Naive thymus-derived CD8-positive, alpha-beta T cell (primary cell): Measurements from ENCODE around the gene ADORA2A. TPM values are rescaled to one million over a fixed set of nuclear protein-coding genes. Genes with fewer than 3 reads are reported as not detected.

Experiments
- ATAC-seq, 2 donors: fragments of 150-1000 bp; cut with Tn5 transposase in 1 of 2; sonication (Bioruptor Pico), chemical (Tn5 transposase) in 1 of 2; 1 replicate in 1 of 2; 2 replicates in 1 of 2; pipeline ENCODE4 v1.10.0; 2021; ENCODE audit warnings: mild to moderate bottlenecking in 2 of 2, moderate library complexity in 2 of 2
- POLR2A ChIA-PET: fragments of 350-600 bp; sonication (Branson Sonifier 250); formaldehyde crosslinking; loops from one replicate; lab custom pipeline; 2021; ENCODE audit warnings: antibody characterized with exemption; lab: Charles Lee
- DNase-seq, 10 donors: peaks; one replicate each; pipeline versions ENCODE4 v3.0.0 to v3.0.0-alpha.2; 2020 to 2022
- H3K27ac Mint-ChIP-seq, 10 donors: one replicate each; pipeline ENCODE4 v1.8.0; 2020 to 2022; ENCODE audit warnings: mild to moderate bottlenecking in 10 of 10, mixed read lengths in 10 of 10, moderate library complexity in 4 of 10, inconsistent platforms in 1 of 10
- H3K27me3 Mint-ChIP-seq, 5 donors: one replicate each; pipeline ENCODE4 v1.8.0; 2021 to 2022; ENCODE audit warnings: mixed read lengths in 5 of 5
- H3K36me3 Mint-ChIP-seq, 3 donors: one replicate each; pipeline ENCODE4 v1.8.0; 2020 to 2022; ENCODE audit warnings: mixed read lengths in 3 of 3, mild to moderate bottlenecking in 2 of 3, inconsistent platforms in 1 of 3
- H3K4me1 Mint-ChIP-seq, 4 donors: one replicate each; pipeline ENCODE4 v1.8.0; 2021 to 2022; ENCODE audit warnings: mixed read lengths in 4 of 4
- H3K4me3 Mint-ChIP-seq, 10 donors: one replicate each; pipeline ENCODE4 v1.8.0; 2020 to 2022; ENCODE audit warnings: mild to moderate bottlenecking in 10 of 10, mixed read lengths in 10 of 10, moderate library complexity in 6 of 10, inconsistent platforms in 1 of 10
- H3K9me3 Mint-ChIP-seq, 9 donors: one replicate each; pipeline ENCODE4 v1.8.0; 2020 to 2022; ENCODE audit warnings: mixed read lengths in 9 of 9, mild to moderate bottlenecking in 3 of 9, inconsistent platforms in 1 of 9, moderate library complexity in 1 of 9
- polyA plus RNA-seq, 3 donors: library from polyadenylated mRNA; unstranded; fragments of 300-500 nt; fragmentation: Illumina TruSeq; gene quantifications; one replicate each; pipeline ENCODE4 v1.2.3, GENCODE V29; 2021
- total RNA-seq, 8 experiments: library from RNA in 2 of 8; stranded (reverse) in 2 of 8; gene quantifications; one replicate each; pipeline ENCODE4 v1.2.3 and lab custom pipeline; 2021 to 2026

Gene ADORA2A
- total and polyA plus RNA-seq, 5 experiments from 2014 or later: 29.2 to 105 (median 58.7) TPM

DNA sequence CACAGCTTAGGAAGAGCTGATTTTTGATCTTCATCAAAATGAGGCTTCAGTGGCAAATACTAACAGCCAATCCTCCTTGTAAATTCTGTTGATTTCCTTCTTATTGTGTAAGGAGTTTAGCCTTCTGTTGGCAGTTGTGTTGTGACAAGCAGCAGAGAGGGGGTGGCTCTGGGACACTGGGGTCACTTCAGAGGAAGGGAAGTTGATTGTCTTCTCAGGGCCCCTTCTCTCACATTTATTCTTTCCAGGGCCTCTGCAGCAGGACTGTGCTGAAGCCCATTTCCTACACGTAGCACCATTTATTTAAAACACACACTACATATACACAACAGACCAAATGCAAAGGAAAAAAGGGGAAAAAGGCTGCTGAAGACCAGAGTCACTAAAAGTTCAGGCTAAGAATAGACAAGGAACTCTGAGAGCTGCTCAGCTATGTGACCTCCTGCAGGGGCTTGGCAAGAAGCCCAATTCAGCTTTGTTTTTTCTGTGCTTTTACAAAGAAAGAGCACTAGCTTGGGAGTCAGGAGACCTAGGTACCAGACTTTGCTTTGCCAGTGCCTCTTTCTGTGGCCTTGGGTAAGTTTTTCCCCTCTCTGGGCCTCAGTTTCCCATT is 39.4 kb downstream of the ADORA2A start:
- Mint-ChIP-seq H3K9me3 (peaks cover 0 to 2% (median 0%) of the 10 kb centered on the region in 9 donors), H3K4me1 (peaks cover 3 to 26% (median 10%) of the 10 kb centered on the region in 4 donors), H3K27me3 (no peaks in the 10 kb centered on the region), H3K4me3 (no peak overlapping the region), H3K36me3 (peaks cover 0 to 2% (median 0%) of the 10 kb centered on the region in 3 donors), H3K27ac (peak overlapping the region in 2 of 10 donors; percentile 19 to 27)
- DNase-seq (peak in 2 of 10 donors; percentile 13 to 21), ATAC-seq (no peak)
- POLR2A ChIA-PET: interaction anchor here (0.7 to 1.2 kb wide), 2 partner anchors 39 to 951 kb away, joined by 3 to 4 read pairs; no protein-coding TSS in a partner anchor

DNA sequence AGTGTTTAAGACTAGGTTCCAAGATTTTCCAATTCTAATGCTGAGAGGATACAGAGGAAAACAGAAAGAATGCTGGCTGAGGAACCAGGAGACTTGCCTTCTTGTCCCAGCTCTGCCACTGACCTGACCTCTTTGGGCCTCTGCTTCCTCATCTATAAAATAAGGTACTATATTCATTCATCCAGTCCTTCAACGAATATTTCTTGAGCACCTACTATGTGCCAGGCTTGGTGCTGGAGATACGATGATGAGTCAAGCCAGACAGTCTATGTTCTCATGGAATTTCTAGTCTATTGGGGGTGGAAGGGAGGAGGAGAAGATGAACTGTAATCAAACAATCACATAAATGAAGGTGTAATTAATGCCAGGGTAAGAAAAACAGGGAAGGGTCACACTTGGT is 39.9 kb downstream of the ADORA2A start:
- DNase-seq (no peak), ATAC-seq (no peak)
- Mint-ChIP-seq H3K27ac (no peak overlapping the region), H3K9me3 (peaks cover 0 to 2% (median 0%) of the 10 kb centered on the region in 9 donors), H3K27me3 (no peaks in the 10 kb centered on the region), H3K36me3 (no peaks in the 10 kb centered on the region), H3K4me3 (no peak overlapping the region), H3K4me1 (peaks cover 3 to 26% (median 10%) of the 10 kb centered on the region in 4 donors)
- POLR2A ChIA-PET: interaction anchor here (1.2 kb wide), 1 partner anchor 39 kb away, joined by 3 read pairs; no protein-coding TSS in a partner anchor

DNA sequence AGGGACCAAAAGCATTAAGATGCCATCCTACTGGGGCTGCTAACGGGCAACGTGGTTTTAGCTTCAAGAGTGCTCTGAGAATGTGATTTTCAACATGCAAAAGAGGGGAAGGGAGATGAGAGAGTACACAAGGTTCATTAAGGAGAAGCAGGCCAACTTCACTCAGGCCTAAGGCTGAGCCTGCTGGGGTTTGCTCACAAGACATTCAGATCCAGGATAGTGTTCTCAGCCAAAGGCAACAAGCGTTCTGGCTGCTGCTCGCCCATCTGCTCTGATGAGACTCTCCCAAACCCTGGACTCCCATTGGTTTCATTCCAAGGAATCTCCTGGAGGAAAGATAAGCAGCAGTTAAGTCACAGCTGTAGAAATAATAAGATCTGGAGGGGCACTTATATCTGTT is 44.2 kb downstream of the ADORA2A start:
- no peak for DNase-seq
- Mint-ChIP-seq H3K27ac (no peak overlapping the region), H3K27me3 (no peaks in the 10 kb centered on the region), H3K9me3 (peaks cover 0 to 3% (median 0%) of the 10 kb centered on the region in 9 donors), H3K4me1 (peaks cover 0 to 22% (median 6%) of the 10 kb centered on the region in 4 donors), H3K36me3 (no peaks in the 10 kb centered on the region), H3K4me3 (no peak overlapping the region)
- no peak for ATAC-seq
- POLR2A ChIA-PET: no interaction called here

DNA sequence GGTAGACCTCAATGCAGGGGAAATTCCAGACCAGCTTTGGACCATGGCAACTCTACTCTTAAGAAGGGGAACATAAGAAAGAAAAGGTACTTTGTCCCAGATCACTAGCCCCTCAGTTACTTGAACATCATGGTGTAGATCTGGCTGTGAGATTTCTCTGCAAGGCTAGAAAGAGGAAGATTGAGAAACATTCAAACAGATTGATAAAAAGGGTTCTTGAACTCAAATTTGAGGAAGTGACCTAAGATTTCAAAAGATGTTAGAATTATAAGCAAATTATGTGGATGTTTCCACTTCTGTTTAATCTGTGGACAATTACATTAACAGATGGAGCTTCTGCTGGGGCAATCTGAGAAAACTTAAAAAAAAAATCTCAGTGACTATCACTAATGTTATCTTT is 45.9 kb downstream of the ADORA2A start:
- H3K27me3 Mint-ChIP-seq: no peaks in the 10 kb centered on the region
- ATAC-seq (no peak), DNase-seq (no peak)
- peaks cover 0 to 3% (median 0%) of the 10 kb centered on the region in 9 donors for H3K9me3 Mint-ChIP-seq
- H3K4me1 Mint-ChIP-seq: peaks cover 0 to 10% (median 0%) of the 10 kb centered on the region in 4 donors
- no peak overlapping the region for H3K27ac Mint-ChIP-seq
- H3K36me3 Mint-ChIP-seq: no peaks in the 10 kb centered on the region
- POLR2A ChIA-PET: no interaction called here
- H3K4me3 Mint-ChIP-seq: peak overlapping the region in 1 of 10 donors; percentile 24

DNA sequence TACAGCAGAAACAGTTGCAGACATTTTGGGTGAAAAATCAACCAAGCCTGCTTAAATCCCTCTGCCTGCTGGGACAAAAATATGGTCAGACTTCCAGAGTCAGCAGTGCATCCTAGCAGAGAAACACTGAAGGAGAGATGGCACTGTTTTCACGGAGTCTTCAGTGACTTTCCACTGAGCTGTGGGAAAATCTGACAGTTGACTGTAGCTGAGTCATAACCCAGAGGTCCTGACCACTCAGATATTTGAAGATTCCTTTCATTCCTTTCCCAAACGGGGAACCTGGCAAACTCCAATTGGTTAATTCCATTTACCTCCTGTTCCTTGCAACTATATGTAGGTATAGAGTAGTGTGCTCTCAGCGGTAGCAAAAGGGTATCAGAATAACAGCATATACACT is 46.8 kb downstream of the ADORA2A start:
- Mint-ChIP-seq H3K4me1 (peaks cover 0 to 10% (median 1%) of the 10 kb centered on the region in 4 donors), H3K9me3 (peaks cover 0 to 3% (median 0%) of the 10 kb centered on the region in 9 donors), H3K4me3 (no peak overlapping the region), H3K27me3 (no peaks in the 10 kb centered on the region), H3K27ac (no peak overlapping the region), H3K36me3 (no peaks in the 10 kb centered on the region)
- no peak for ATAC-seq
- POLR2A ChIA-PET: no interaction called here
- DNase-seq: no peak

DNA sequence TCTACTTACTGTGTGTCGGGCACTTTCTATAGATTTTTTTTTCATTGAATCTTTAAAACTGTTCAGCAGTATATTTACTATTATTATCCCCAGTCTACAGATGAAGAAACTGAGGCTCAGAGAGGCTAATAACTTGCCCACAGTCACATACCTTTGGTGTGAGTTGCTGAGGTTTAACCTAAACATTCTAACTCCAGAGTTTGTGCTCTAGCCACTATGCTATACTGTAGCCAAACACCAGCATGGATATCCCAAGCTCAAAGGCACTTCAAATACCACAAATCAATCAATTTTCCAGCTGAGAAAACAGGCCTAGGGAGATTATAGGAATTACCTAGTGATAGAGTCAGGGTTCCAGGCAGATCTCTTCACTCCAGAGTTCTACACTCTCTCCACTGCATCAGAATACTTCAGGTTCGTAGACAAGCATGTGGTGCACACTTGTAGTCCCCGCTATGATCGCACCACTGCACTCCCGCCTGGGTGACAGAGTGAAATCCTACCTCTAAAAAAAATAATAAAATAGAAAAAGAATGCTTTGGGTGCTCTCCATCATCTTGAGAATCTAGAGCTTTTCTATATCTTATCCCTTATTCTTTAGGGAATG is 47.4 kb downstream of the ADORA2A start:
- POLR2A ChIA-PET: interaction anchor here (0.6 kb wide), 1 partner anchor 168 kb away, joined by 5 read pairs; no protein-coding TSS in a partner anchor
- no peak for DNase-seq
- peaks cover 0 to 10% (median 1%) of the 10 kb centered on the region in 4 donors for H3K4me1 Mint-ChIP-seq
- no peaks in the 10 kb centered on the region for H3K36me3 Mint-ChIP-seq
- H3K27me3 Mint-ChIP-seq: no peaks in the 10 kb centered on the region
- H3K27ac Mint-ChIP-seq: no peak overlapping the region
- no peak overlapping the region for H3K4me3 Mint-ChIP-seq
- peaks cover 0 to 3% (median 0%) of the 10 kb centered on the region in 9 donors for H3K9me3 Mint-ChIP-seq
- no peak for ATAC-seq

DNA sequence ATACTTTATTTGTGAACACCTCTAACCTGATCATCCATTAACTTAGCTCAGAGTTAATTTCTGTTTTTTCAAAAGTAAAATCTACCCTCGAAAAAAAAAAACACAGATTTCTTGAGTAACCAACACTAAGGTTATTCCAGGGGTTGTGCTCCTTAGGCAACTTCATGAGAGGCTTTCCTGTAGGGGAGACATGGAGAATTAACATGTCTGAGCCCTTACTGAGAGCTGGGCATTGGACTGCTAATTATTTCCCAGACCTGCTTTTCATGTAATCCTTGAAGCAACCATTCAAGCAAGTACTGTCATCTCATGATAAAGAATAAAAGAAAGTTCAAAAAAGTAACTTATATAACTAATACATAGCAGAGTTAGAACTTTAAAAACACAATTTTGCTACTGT is 54.2 kb downstream of the ADORA2A start:
- no peak for DNase-seq
- Mint-ChIP-seq H3K9me3 (peaks cover 0 to 3% (median 0%) of the 10 kb centered on the region in 9 donors), H3K4me3 (no peak overlapping the region), H3K4me1 (peaks cover 4 to 8% (median 5%) of the 10 kb centered on the region in 4 donors), H3K27me3 (no peaks in the 10 kb centered on the region), H3K36me3 (no peaks in the 10 kb centered on the region), H3K27ac (no peak overlapping the region)
- ATAC-seq: no peak
- POLR2A ChIA-PET: interaction anchor here (2.6 kb wide), 1 partner anchor 55 kb away, joined by 11 read pairs; the partner anchor contains the start of gene ADORA2A

DNA sequence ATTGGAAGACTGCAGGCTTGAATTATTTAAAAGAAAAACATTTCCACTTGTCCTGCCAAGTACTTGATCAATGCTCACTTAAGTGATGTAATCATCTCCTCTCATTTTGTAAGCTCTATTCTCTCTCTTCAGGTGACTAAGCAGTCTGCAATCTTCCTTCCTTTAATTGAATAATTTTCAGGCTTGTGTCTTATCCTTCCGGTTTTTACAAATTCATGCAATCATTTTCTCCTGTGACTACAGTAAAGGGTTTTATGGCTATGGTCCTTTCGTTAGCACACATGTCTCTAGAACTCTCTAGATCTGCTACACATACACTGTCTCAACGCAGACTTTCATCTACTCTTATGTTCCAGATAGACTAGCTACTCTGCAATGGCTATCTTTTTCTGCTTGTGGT is 55.2 kb downstream of the ADORA2A start:
- H3K4me3 Mint-ChIP-seq: no peak overlapping the region
- no peaks in the 10 kb centered on the region for H3K27me3 Mint-ChIP-seq
- POLR2A ChIA-PET: no interaction called here
- H3K27ac Mint-ChIP-seq: no peak overlapping the region
- no peaks in the 10 kb centered on the region for H3K36me3 Mint-ChIP-seq
- H3K9me3 Mint-ChIP-seq: no peaks in the 10 kb centered on the region
- peaks cover 4 to 8% (median 5%) of the 10 kb centered on the region in 4 donors for H3K4me1 Mint-ChIP-seq
- no peak for ATAC-seq
- DNase-seq: no peak

DNA sequence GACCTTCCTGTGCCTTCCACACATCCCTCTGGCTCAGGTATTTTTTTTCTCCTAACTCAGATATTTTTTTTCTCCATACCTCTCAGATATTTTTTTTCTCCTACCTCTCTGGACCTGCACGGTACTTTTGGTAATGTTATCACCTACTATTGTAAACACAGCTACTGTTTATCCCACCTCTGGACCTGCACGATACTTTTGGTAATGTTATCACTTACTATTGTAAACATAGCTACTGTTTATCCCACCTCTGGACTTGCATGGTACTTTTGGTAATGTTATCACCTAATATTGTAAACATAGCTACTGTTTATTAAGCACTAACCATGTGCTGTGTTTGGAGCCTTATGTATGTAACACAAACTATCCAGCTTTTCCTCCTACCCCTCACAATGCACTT is 55.6 kb downstream of the ADORA2A start:
- no peaks in the 10 kb centered on the region for H3K27me3 Mint-ChIP-seq
- no peak overlapping the region for H3K27ac Mint-ChIP-seq
- DNase-seq: no peak
- no peaks in the 10 kb centered on the region for H3K9me3 Mint-ChIP-seq
- ATAC-seq: no peak
- H3K36me3 Mint-ChIP-seq: no peaks in the 10 kb centered on the region
- POLR2A ChIA-PET: no interaction called here
- H3K4me3 Mint-ChIP-seq: no peak overlapping the region
- peaks cover 4 to 8% (median 5%) of the 10 kb centered on the region in 4 donors for H3K4me1 Mint-ChIP-seq

DNA sequence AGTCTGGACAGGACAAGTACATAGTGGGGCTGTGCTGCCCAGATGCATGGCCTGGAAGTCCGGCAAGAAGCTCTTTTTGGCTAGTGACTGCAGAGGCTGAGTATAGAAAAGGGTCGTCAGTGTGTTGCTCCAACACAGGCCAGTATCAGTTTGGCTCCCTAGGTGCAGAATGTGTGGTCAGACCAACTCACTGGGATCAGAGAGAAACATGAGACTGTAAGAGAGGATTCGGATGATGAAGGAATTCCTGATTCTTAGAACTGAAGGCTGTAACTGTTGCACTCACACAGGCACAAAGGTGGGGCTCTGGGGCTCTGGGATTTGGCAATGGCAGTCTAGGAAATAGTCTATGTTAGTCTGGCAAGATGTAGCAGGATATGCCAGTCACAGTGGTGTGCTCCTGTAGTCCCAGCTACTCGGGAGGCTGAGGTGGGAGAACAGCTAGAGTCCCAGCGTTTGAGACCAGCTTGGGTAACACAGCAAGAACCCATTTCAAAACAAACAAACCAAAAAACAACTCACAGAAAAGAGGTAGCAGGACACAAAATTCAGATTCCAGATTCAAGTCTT is 56.7 kb downstream of the ADORA2A start:
- ATAC-seq (no peak), DNase-seq (no peak)
- Mint-ChIP-seq H3K4me1 (peaks cover 4 to 6% (median 5%) of the 10 kb centered on the region in 4 donors), H3K27me3 (no peaks in the 10 kb centered on the region), H3K36me3 (no peaks in the 10 kb centered on the region), H3K27ac (peak overlapping the region in 1 of 10 donors; percentile 50), H3K9me3 (no peaks in the 10 kb centered on the region), H3K4me3 (no peak overlapping the region)
- POLR2A ChIA-PET: no interaction called here

DNA sequence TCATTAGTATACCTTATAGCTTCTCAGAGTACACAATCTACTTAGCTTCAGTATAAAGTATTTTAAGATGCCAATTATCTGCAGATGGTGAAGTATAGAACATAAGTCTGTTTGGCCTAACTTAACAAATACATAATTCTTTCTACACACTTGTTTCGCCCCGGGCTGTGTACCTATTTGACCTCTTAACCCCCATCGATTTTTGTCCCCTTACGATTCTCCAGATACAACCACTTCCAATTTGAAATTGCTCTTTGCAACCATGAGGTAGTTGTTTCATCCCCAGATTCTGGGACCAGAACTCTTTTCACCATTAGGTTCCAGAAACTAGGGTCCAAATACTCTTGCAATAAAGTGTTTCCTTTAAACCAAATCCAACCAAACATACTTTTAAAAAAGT is 57.8 kb downstream of the ADORA2A start:
- H3K4me3 Mint-ChIP-seq: no peak overlapping the region
- H3K27ac Mint-ChIP-seq: no peak overlapping the region
- ATAC-seq (no peak), DNase-seq (no peak)
- POLR2A ChIA-PET: interaction anchor here (1.0 kb wide), 1 partner anchor 61 kb away, joined by 5 read pairs; no protein-coding TSS in a partner anchor
- H3K36me3 Mint-ChIP-seq: no peaks in the 10 kb centered on the region
- H3K27me3 Mint-ChIP-seq: no peaks in the 10 kb centered on the region
- H3K9me3 Mint-ChIP-seq: no peaks in the 10 kb centered on the region
- H3K4me1 Mint-ChIP-seq: peaks cover 4 to 6% (median 5%) of the 10 kb centered on the region in 4 donors

DNA sequence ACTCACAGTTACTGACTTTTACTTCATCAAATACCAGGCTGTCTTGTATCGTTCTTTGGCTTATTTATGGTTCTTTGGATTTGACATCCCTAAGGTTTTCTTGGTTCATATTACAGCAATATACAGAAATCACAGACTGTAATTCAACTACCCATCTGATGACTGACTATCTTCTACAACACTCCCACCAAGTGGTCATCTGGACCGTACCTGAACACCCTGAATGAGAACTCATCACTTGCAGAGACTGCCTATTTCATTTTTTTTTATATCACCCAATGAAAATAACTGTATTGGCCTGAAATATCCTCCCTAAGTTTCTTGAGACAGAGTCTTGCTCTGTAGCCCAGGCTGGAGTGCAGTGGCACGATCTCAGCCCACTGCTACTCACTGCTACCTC is 58.2 kb downstream of the ADORA2A start:
- Mint-ChIP-seq H3K4me1 (peaks cover 4 to 6% (median 5%) of the 10 kb centered on the region in 4 donors), H3K27ac (no peak overlapping the region)
- peak; percentile 73 to 87 for ATAC-seq

More for the DNA sequence above, 58.2 kb downstream of the ADORA2A start:
- Mint-ChIP-seq H3K36me3 (no peaks in the 10 kb centered on the region), H3K27me3 (no peaks in the 10 kb centered on the region), H3K9me3 (no peaks in the 10 kb centered on the region), H3K4me3 (no peak overlapping the region)
- peak in 6 of 10 donors; percentile 7 to 67 (median 34) for DNase-seq
- POLR2A ChIA-PET: interaction anchor here (1.0 to 1.9 kb wide), 2 partner anchors 61 kb away, joined by 5 read pairs; no protein-coding TSS in a partner anchor
